H1 (cell line): ENCODE data around the gene LMAN1.

Experiments
- ATF3 ChIP-seq: IDR thresholded peaks from 2 replicates; pipeline ENCODE4 v1.6.1; 2011; ENCODE audit warnings: low read depth, mild to moderate bottlenecking, low read length; ENCODE audit not compliant: insufficient read depth
- CEBPB ChIP-seq: IDR thresholded peaks from 2 replicates; pipeline ENCODE4 v1.6.1; 2012; ENCODE audit warnings: low read depth, low read length
- CHD1 ChIP-seq: IDR thresholded peaks from 2 replicates; pipeline ENCODE4 v1.6.1; 2012; ENCODE audit warnings: low read depth, low read length, improper control_type of control experiment
- CHD2 ChIP-seq: IDR thresholded peaks from 2 replicates; pipeline ENCODE4 v1.6.1; 2012; ENCODE audit warnings: low read length, improper control_type of control experiment
- CREB1 ChIP-seq: IDR thresholded peaks from 2 replicates; pipeline ENCODE4 v1.6.1; 2012; ENCODE audit warnings: inconsistent platforms
- EP300 ChIP-seq, 2 experiments: IDR thresholded peaks; 1 replicate in 1 of 2; 2 replicates in 1 of 2; pipeline ENCODE4 v1.6.1; 2011 to 2012; ENCODE audit warnings: low read depth in 2 of 2, low read length in 2 of 2, mild to moderate bottlenecking in 2 of 2, borderline replicate concordance in 1 of 2, inconsistent platforms in 1 of 2, moderate library complexity in 1 of 2
- EZH2 ChIP-seq: fragments of 200-600 bp; sonication (generic); IDR thresholded peaks from 2 replicates; pipeline ENCODE4 v1.7.1; 2012; ENCODE audit warnings: low read depth, mild to moderate bottlenecking, moderate library complexity, low read length, inconsistent platforms; ENCODE audit not compliant: severe bottlenecking
- JUN ChIP-seq: IDR thresholded peaks from 2 replicates; pipeline ENCODE4 v1.6.1; 2011; ENCODE audit warnings: low read depth, mild to moderate bottlenecking, improper control_type of control experiment, low read length
- MAX ChIP-seq: IDR thresholded peaks from 2 replicates; pipeline ENCODE4 v1.6.1; 2012; ENCODE audit warnings: inconsistent platforms
- POLR2A ChIP-seq, 2 experiments: IDR thresholded peaks; 1 replicate in 1 of 2; 2 replicates in 1 of 2; pipeline ENCODE4 v1.6.1; 2011; ENCODE audit warnings: low read depth in 2 of 2, low read length in 2 of 2, mild to moderate bottlenecking in 2 of 2; ENCODE audit errors: control extremely low read depth in 1 of 2
- SP1 ChIP-seq: IDR thresholded peaks from 2 replicates; pipeline ENCODE4 v1.6.1; 2011; ENCODE audit warnings: low read depth, low read length
- TAF1 ChIP-seq: IDR thresholded peaks from 2 replicates; pipeline ENCODE4 v1.6.1; 2011; ENCODE audit warnings: mild to moderate bottlenecking, low read depth, low read length
- TF ChIP-seq, protein P1 (sequence below), 3 experiments: IDR thresholded peaks; 1 replicate in 2 of 3; 2 replicates in 1 of 3; pipeline versions ENCODE4 v1.5.1 to v1.6.1; 2011; ENCODE audit warnings: low read length in 3 of 3, mild to moderate bottlenecking in 3 of 3, inconsistent platforms in 2 of 3, low read depth in 1 of 3, moderate library complexity in 1 of 3; ENCODE audit not compliant: insufficient read depth in 1 of 3; ENCODE audit errors: control extremely low read depth in 1 of 3

GRCh38 chr18:59353079-59353680 lies 5.9 kb downstream of the LMAN1 start:
- TF ChIP-seq, protein P1, sequence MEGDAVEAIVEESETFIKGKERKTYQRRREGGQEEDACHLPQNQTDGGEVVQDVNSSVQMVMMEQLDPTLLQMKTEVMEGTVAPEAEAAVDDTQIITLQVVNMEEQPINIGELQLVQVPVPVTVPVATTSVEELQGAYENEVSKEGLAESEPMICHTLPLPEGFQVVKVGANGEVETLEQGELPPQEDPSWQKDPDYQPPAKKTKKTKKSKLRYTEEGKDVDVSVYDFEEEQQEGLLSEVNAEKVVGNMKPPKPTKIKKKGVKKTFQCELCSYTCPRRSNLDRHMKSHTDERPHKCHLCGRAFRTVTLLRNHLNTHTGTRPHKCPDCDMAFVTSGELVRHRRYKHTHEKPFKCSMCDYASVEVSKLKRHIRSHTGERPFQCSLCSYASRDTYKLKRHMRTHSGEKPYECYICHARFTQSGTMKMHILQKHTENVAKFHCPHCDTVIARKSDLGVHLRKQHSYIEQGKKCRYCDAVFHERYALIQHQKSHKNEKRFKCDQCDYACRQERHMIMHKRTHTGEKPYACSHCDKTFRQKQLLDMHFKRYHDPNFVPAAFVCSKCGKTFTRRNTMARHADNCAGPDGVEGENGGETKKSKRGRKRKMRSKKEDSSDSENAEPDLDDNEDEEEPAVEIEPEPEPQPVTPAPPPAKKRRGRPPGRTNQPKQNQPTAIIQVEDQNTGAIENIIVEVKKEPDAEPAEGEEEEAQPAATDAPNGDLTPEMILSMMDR (IDR thresholded peaks at IDR 0.05; ENCODE audit: control extremely low read depth in 1 of 3, insufficient read depth in 1 of 3, low read depth in 1 of 3, low read length in 3 of 3) = no peak
- TF ChIP-seq EP300 (IDR thresholded peaks at IDR 0.05; ENCODE audit: borderline replicate concordance in 1 of 2, low read depth in 2 of 2, low read length in 2 of 2) (no peak), SP1 (no peak), TAF1 (no peak), ATF3 (no peak), CHD2 (no peak), POLR2A (IDR thresholded peaks at IDR 0.05; ENCODE audit: control extremely low read depth in 1 of 2, low read depth in 2 of 2, low read length in 2 of 2) (no peak), CHD1 (no peak), CEBPB (no peak), CREB1 (no peak), JUN (no peak), MAX (no peak), EZH2 (no peak)
